GM23338 (cell line): Measurements from ENCODE around the gene FNIP2.
"Not testable (repeated sequence)": the region's sequence is repeated elsewhere in the genome, so short reads cannot be mapped to it uniquely, and the experiment has no call there.

Experiments used
- CREB1 ChIP-seq: fragments of 250-450 bp; sonication (Bioruptor Pico); IDR thresholded peaks from 2 replicates; pipeline ENCODE4 v1.5.0; 2020; ENCODE audit warnings: low read depth, mild to moderate bottlenecking, moderate library complexity
- ETS1 ChIP-seq: IDR thresholded peaks from 2 replicates; pipeline ENCODE4 v1.6.1; 2016; ENCODE audit warnings: antibody characterized with exemption
- EZH2 ChIP-seq: fragments of 200-600 bp; sonication (generic); IDR thresholded peaks from one replicate; pipeline ENCODE4 v1.8.0; 2017; ENCODE audit warnings: antibody characterized with exemption, mild to moderate bottlenecking, low read depth; ENCODE audit not compliant: unreplicated experiment
- EZH2phosphoT487 ChIP-seq: fragments of 200-600 bp; sonication (generic); IDR thresholded peaks from one replicate; pipeline ENCODE4 v1.8.1; 2018; ENCODE audit warnings: antibody characterized with exemption; ENCODE audit not compliant: unreplicated experiment
- JUNB ChIP-seq: IDR thresholded peaks from one replicate; pipeline ENCODE4 v1.6.1; 2016; ENCODE audit warnings: antibody characterized with exemption; ENCODE audit not compliant: unreplicated experiment
- NANOG ChIP-seq: IDR thresholded peaks from 2 replicates; pipeline ENCODE4 v1.6.1; 2016; ENCODE audit warnings: antibody characterized with exemption, borderline replicate concordance
- POLR2AphosphoS5 ChIP-seq: IDR thresholded peaks from 2 replicates; pipeline ENCODE4 v1.6.1; 2016; ENCODE audit warnings: antibody characterized with exemption, low read depth
- ZNF114 ChIP-seq: fragments of 250-450 bp; sonication (Bioruptor Pico); IDR thresholded peaks from 2 replicates; pipeline ENCODE4 v1.5.0; 2020; ENCODE audit warnings: mild to moderate bottlenecking, moderate library complexity
- ZNF331 ChIP-seq: fragments of 250-450 bp; sonication (Bioruptor Pico); IDR thresholded peaks from 2 replicates; pipeline ENCODE4 v1.5.0; 2020; ENCODE audit warnings: low read depth, mild to moderate bottlenecking, moderate library complexity
- TF ChIP-seq, protein P1 (sequence below), 2 experiments: fragments of 200-600 bp in 1 of 2; sonication (generic) in 1 of 2; conservative IDR thresholded peaks; 2 replicates each; pipeline versions ENCODE4 v1.5.1 to v1.6.1; 2016 to 2017; ENCODE audit warnings: antibody characterized with exemption in 2 of 2, low read depth in 2 of 2, mild to moderate bottlenecking in 2 of 2, moderate library complexity in 1 of 2
- TF ChIP-seq, protein P2 (sequence below): IDR thresholded peaks from one replicate; pipeline ENCODE4 v1.6.1; 2018; ENCODE audit warnings: antibody characterized with exemption; ENCODE audit not compliant: unreplicated experiment
- TF ChIP-seq, protein P3 (sequence below): fragments of 250-450 bp; sonication (Bioruptor Pico); IDR thresholded peaks from 2 replicates; pipeline ENCODE4 v1.5.0; 2020; ENCODE audit warnings: mild to moderate bottlenecking, moderate library complexity

DNA sequence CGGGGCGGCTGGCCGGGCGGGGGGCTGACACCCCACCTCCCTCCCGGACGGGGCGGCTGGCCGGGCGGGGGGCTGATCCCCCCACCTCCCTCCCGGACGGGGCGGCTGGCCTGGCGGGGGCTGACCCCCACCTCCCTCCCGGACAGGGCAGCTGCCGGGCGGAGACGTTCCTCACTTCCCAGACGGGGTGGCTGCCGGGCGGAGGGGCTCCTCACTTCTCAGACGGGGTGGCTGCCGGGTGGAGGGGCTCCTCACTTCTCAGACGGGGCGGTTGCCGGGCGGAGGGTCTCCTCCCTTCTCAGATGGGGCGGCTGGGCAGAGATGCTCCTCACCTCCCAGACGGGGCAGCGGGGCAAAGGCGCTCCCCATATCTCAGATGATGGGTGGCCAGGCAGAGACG is 22.3 kb upstream of the FNIP2 start:
- TF ChIP-seq, protein P1, sequence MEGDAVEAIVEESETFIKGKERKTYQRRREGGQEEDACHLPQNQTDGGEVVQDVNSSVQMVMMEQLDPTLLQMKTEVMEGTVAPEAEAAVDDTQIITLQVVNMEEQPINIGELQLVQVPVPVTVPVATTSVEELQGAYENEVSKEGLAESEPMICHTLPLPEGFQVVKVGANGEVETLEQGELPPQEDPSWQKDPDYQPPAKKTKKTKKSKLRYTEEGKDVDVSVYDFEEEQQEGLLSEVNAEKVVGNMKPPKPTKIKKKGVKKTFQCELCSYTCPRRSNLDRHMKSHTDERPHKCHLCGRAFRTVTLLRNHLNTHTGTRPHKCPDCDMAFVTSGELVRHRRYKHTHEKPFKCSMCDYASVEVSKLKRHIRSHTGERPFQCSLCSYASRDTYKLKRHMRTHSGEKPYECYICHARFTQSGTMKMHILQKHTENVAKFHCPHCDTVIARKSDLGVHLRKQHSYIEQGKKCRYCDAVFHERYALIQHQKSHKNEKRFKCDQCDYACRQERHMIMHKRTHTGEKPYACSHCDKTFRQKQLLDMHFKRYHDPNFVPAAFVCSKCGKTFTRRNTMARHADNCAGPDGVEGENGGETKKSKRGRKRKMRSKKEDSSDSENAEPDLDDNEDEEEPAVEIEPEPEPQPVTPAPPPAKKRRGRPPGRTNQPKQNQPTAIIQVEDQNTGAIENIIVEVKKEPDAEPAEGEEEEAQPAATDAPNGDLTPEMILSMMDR (conservative IDR thresholded peaks at IDR 0.05; ENCODE audit: low read depth in 2 of 2), result not testable (repeated sequence)
- TF ChIP-seq ZNF331 (CRISPR knock-in tag); EZH2; POLR2AphosphoS5; JUNB; EZH2phosphoT487; ETS1; CREB1 (CRISPR knock-in tag); NANOG; ZNF114 (CRISPR knock-in tag): not testable (repeated sequence)
- TF ChIP-seq, protein P2, sequence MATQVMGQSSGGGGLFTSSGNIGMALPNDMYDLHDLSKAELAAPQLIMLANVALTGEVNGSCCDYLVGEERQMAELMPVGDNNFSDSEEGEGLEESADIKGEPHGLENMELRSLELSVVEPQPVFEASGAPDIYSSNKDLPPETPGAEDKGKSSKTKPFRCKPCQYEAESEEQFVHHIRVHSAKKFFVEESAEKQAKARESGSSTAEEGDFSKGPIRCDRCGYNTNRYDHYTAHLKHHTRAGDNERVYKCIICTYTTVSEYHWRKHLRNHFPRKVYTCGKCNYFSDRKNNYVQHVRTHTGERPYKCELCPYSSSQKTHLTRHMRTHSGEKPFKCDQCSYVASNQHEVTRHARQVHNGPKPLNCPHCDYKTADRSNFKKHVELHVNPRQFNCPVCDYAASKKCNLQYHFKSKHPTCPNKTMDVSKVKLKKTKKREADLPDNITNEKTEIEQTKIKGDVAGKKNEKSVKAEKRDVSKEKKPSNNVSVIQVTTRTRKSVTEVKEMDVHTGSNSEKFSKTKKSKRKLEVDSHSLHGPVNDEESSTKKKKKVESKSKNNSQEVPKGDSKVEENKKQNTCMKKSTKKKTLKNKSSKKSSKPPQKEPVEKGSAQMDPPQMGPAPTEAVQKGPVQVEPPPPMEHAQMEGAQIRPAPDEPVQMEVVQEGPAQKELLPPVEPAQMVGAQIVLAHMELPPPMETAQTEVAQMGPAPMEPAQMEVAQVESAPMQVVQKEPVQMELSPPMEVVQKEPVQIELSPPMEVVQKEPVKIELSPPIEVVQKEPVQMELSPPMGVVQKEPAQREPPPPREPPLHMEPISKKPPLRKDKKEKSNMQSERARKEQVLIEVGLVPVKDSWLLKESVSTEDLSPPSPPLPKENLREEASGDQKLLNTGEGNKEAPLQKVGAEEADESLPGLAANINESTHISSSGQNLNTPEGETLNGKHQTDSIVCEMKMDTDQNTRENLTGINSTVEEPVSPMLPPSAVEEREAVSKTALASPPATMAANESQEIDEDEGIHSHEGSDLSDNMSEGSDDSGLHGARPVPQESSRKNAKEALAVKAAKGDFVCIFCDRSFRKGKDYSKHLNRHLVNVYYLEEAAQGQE, result not testable (repeated sequence)
- TF ChIP-seq, protein P3, sequence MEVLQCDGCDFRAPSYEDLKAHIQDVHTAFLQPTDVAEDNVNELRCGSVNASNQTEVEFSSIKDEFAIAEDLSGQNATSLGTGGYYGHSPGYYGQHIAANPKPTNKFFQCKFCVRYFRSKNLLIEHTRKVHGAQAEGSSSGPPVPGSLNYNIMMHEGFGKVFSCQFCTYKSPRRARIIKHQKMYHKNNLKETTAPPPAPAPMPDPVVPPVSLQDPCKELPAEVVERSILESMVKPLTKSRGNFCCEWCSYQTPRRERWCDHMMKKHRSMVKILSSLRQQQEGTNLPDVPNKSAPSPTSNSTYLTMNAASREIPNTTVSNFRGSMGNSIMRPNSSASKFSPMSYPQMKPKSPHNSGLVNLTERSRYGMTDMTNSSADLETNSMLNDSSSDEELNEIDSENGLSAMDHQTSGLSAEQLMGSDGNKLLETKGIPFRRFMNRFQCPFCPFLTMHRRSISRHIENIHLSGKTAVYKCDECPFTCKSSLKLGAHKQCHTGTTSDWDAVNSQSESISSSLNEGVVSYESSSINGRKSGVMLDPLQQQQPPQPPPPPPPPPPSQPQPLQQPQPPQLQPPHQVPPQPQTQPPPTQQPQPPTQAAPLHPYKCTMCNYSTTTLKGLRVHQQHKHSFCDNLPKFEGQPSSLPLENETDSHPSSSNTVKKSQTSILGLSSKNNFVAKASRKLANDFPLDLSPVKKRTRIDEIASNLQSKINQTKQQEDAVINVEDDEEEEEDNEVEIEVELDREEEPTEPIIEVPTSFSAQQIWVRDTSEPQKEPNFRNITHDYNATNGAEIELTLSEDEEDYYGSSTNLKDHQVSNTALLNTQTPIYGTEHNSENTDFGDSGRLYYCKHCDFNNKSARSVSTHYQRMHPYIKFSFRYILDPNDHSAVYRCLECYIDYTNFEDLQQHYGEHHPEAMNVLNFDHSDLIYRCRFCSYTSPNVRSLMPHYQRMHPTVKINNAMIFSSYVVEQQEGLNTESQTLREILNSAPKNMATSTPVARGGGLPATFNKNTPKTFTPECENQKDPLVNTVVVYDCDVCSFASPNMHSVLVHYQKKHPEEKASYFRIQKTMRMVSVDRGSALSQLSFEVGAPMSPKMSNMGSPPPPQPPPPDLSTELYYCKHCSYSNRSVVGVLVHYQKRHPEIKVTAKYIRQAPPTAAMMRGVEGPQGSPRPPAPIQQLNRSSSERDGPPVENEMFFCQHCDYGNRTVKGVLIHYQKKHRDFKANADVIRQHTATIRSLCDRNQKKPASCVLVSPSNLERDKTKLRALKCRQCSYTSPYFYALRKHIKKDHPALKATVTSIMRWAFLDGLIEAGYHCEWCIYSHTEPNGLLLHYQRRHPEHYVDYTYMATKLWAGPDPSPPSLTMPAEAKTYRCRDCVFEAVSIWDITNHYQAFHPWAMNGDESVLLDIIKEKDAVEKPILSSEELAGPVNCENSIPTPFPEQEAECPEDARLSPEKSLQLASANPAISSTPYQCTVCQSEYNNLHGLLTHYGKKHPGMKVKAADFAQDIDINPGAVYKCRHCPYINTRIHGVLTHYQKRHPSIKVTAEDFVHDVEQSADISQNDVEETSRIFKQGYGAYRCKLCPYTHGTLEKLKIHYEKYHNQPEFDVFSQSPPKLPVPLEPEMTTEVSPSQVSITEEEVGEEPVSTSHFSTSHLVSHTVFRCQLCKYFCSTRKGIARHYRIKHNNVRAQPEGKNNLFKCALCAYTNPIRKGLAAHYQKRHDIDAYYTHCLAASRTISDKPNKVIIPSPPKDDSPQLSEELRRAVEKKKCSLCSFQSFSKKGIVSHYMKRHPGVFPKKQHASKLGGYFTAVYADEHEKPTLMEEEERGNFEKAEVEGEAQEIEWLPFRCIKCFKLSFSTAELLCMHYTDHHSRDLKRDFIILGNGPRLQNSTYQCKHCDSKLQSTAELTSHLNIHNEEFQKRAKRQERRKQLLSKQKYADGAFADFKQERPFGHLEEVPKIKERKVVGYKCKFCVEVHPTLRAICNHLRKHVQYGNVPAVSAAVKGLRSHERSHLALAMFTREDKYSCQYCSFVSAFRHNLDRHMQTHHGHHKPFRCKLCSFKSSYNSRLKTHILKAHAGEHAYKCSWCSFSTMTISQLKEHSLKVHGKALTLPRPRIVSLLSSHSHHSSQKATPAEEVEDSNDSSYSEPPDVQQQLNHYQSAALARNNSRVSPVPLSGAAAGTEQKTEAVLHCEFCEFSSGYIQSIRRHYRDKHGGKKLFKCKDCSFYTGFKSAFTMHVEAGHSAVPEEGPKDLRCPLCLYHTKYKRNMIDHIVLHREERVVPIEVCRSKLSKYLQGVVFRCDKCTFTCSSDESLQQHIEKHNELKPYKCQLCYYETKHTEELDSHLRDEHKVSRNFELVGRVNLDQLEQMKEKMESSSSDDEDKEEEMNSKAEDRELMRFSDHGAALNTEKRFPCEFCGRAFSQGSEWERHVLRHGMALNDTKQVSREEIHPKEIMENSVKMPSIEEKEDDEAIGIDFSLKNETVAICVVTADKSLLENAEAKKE (CRISPR knock-in tag), result not testable (repeated sequence)
